H1 (cell line): Measurements from ENCODE around the gene EPHA8. TPM values are rescaled to one million over a fixed set of nuclear protein-coding genes. Genes with fewer than 3 reads are reported as not detected.

Source experiments
- SP2 ChIP-seq: IDR thresholded peaks from 2 replicates; pipeline ENCODE4 v1.6.1; 2012; ENCODE audit warnings: mild to moderate bottlenecking, low read length, inconsistent platforms
- ZNF274 ChIP-seq: IDR thresholded peaks from 2 replicates; pipeline ENCODE4 v1.7.0; 2012; ENCODE audit warnings: low read length, borderline replicate concordance; ENCODE audit errors: extremely low read depth
- polyA plus RNA-seq, 7 experiments: library from polyadenylated mRNA; depleted of rRNA in 3 of 7; stranded (reverse) in 5 of 7; unstranded in 2 of 7; fragments of >200 nt in 5 of 7; fragments of 200-250 nt in 2 of 7; gene quantifications; 1 replicate in 5 of 7; 2 replicates in 1 of 7; 4 replicates in 1 of 7; pipeline versions ENCODE4 v1.2.1 to v1.2.3, GENCODE V29; 2011 to 2013; ENCODE audit warnings: missing spikeins in 2 of 7, mixed read lengths in 2 of 7
- total RNA-seq: library from RNA; stranded (reverse); fragmentation: NEBNext Ultra II Directional; extraction: Animal tissue kit (Norgen Biotek cat#: 25700); gene quantifications from 2 replicates; pipeline ENCODE4 v1.2.1, GENCODE V29; 2021
- TF ChIP-seq, protein P1 (sequence below): IDR thresholded peaks from 2 replicates; pipeline ENCODE4 v1.6.1; 2012; ENCODE audit warnings: inconsistent platforms

The EPHA8 gene
- total and polyA plus RNA-seq, 2 of the 8 experiments (the other 6 are each of a cell fraction or from before 2014, with no cell fraction given), result 4.0 to 8.4 TPM

DNA sequence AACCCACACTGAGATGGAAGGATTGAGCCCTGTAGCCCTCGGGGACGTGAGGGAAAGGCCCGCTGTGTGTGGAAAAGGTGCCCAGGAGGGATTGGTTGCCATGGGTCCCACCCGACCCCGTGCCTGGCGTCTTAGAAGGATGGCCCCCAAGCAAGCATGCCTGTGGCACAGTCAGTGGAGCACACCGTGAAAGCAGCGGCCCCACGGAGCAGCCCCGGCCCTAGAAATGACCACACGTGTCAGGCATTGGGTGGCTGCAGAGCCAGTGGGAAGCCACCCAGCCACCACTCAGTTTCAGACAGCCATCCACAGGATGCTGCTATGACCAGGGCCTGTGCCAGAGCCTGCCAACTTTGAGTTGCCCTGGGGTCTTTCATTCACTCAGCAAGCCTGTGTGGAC lies 13.3 kb upstream of the EPHA8 start (continued):
- TF ChIP-seq SP2, result no peak
- no peak for TF ChIP-seq ZNF274
- TF ChIP-seq, protein P1, sequence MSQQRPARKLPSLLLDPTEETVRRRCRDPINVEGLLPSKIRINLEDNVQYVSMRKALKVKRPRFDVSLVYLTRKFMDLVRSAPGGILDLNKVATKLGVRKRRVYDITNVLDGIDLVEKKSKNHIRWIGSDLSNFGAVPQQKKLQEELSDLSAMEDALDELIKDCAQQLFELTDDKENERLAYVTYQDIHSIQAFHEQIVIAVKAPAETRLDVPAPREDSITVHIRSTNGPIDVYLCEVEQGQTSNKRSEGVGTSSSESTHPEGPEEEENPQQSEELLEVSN, result no peak
- TF ChIP-seq, all 59 proteins: peak for 0
